Keratinocyte (primary cell): ENCODE data around the gene CDC42BPG. TPM values are rescaled to one million over a fixed set of nuclear protein-coding genes. Genes with fewer than 3 reads are reported as not detected.

Experiments used
- DNase-seq: peaks from one replicate; pipeline ENCODE4 v3.0.0-alpha.2; 2011; ENCODE audit warnings: low read depth, missing footprints, low spot score
- FAIRE-seq: peaks from 2 replicates; lab custom pipeline; 2011; peaks lifted over from hg19 to GRCh38; lab: Jason Lieb, UNC
- H2AFZ ChIP-seq: 2 replicates; pipeline ENCODE4 v1.6.0; 2012; ENCODE audit warnings: low read length, control low read depth, inconsistent platforms; ENCODE audit not compliant: control insufficient read depth
- H3K27ac ChIP-seq: 2 replicates; pipeline ENCODE4 v1.5.1; 2011; ENCODE audit warnings: low read length; ENCODE audit not compliant: control insufficient read depth, insufficient read depth
- H3K27me3 ChIP-seq: 3 replicates; pipeline ENCODE4 v1.6.0; 2011; ENCODE audit warnings: low read length; ENCODE audit not compliant: control insufficient read depth, insufficient read depth; ENCODE audit errors: extremely low read depth
- H3K36me3 ChIP-seq, 2 experiments: 2 replicates in 1 of 2; 3 replicates in 1 of 2; pipeline ENCODE4 v1.5.1; 2011; ENCODE audit warnings: low read length in 2 of 2, mild to moderate bottlenecking in 1 of 2; ENCODE audit not compliant: control insufficient read depth in 2 of 2, insufficient read depth in 2 of 2; ENCODE audit errors: extremely low read depth in 1 of 2
- H3K4me1 ChIP-seq: 3 replicates; pipeline ENCODE4 v1.5.1; 2011; ENCODE audit warnings: low read length; ENCODE audit not compliant: control insufficient read depth, insufficient read depth; ENCODE audit errors: extremely low read depth
- H3K4me2 ChIP-seq: 3 replicates; pipeline ENCODE4 v1.6.0; 2011; ENCODE audit warnings: low read depth, low read length; ENCODE audit not compliant: control insufficient read depth, insufficient read depth; ENCODE audit errors: extremely low read depth
- H3K4me3 ChIP-seq, 3 experiments: fragments of 200-600 bp in 1 of 3; sonication (generic) in 1 of 3; 2 replicates in 2 of 3; 3 replicates in 1 of 3; pipeline ENCODE4 v1.5.1; 2011 to 2016; ENCODE audit warnings: low read length in 3 of 3, mild to moderate bottlenecking in 3 of 3, control low read depth in 2 of 3, inconsistent platforms in 1 of 3, low read depth in 1 of 3, mixed read lengths in 1 of 3, mixed run types in 1 of 3, moderate library complexity in 1 of 3; ENCODE audit not compliant: control insufficient read depth in 2 of 3, insufficient read depth in 2 of 3; ENCODE audit errors: extremely low read depth in 1 of 3
- H3K79me2 ChIP-seq: 2 replicates; pipeline ENCODE4 v1.6.0; 2012; ENCODE audit warnings: low read length; ENCODE audit not compliant: control insufficient read depth, insufficient read depth
- H3K9ac ChIP-seq: 3 replicates; pipeline ENCODE4 v1.6.0; 2011; ENCODE audit warnings: low read length; ENCODE audit not compliant: control insufficient read depth, insufficient read depth; ENCODE audit errors: extremely low read depth
- H3K9me1 ChIP-seq: 3 replicates; pipeline ENCODE4 v1.6.0; 2011; ENCODE audit warnings: low read length; ENCODE audit not compliant: control insufficient read depth, insufficient read depth; ENCODE audit errors: extremely low read depth
- H3K9me3 ChIP-seq: 2 replicates; pipeline ENCODE4 v1.5.1; 2012; ENCODE audit warnings: low read depth, low read length; ENCODE audit not compliant: control insufficient read depth
- H4K20me1 ChIP-seq: 3 replicates; pipeline ENCODE4 v1.6.0; 2011; ENCODE audit warnings: low read length; ENCODE audit not compliant: control insufficient read depth, insufficient read depth; ENCODE audit errors: extremely low read depth
- CTCF ChIP-seq, 3 experiments: IDR thresholded peaks in 1 of 3; conservative IDR thresholded peaks in 1 of 3; optimal IDR thresholded peaks in 1 of 3; 2 replicates in 2 of 3; 3 replicates in 1 of 3; pipeline versions ENCODE3 to v1.5.1; 2011; ENCODE audit warnings: low read length in 3 of 3, mild to moderate bottlenecking in 3 of 3, moderate library complexity in 2 of 3, control low read depth in 1 of 3, inconsistent platforms in 1 of 3; ENCODE audit not compliant: insufficient read depth in 2 of 3; ENCODE audit errors: extremely low read depth in 1 of 3
- EZH2 ChIP-seq: IDR thresholded peaks from one replicate; pipeline ENCODE4 v1.6.1; 2012; ENCODE audit warnings: inconsistent platforms, mild to moderate bottlenecking, low read length, moderate library complexity
- dilution Hi-C: fragments of 300-500 bp; cut with MboI; formaldehyde crosslinking; loops from one replicate; pipeline ENCODE4 v1.7.0; 2020; ENCODE audit warnings: low sequenced_read_pairs; ENCODE audit not compliant: extremely low pct_ligation_motif_present
- polyA plus RNA-seq, 5 experiments: library from polyadenylated mRNA; depleted of rRNA in 3 of 5; stranded (reverse) in 3 of 5; stranded (forward) in 1 of 5; unstranded in 1 of 5; fragments of >200 nt; gene quantifications; 1 replicate in 1 of 5; 2 replicates in 3 of 5; 3 replicates in 1 of 5; pipeline versions ENCODE4 v1.2.1 to v1.2.3, GENCODE V29; 2011 to 2012; ENCODE audit warnings: missing spikeins in 2 of 5, low read depth in 1 of 5, low replicate concordance in 1 of 5

CDC42BPG gene
- polyA plus RNA-seq, 1 donor (not counting 4 experiments of a cell fraction or from before 2014, with no cell fraction given), result 2.5 TPM

GRCh38 chr11:64794526-64794925 is 49.9 kb downstream of the CDC42BPG start:
- Histone ChIP-seq H3K4me1 (no peaks in the 10 kb centered on the region), H3K9me3 (no peaks in the 10 kb centered on the region), H3K9me1 (peaks cover 2% of the 10 kb centered on the region), H3K27ac (no peak overlapping the region), H3K4me3 (no peak overlapping the region), H4K20me1 (no peaks in the 10 kb centered on the region), H3K27me3 (no peaks in the 10 kb centered on the region), H3K36me3 (peaks cover 0 to 5% of the 10 kb centered on the region in 2 experiments), H3K9ac (no peak overlapping the region), H2AFZ (no peak overlapping the region), H3K4me2 (no peak overlapping the region), H3K79me2 (no peaks in the 10 kb centered on the region)
- dilution Hi-C loops, result no loop called here
- TF ChIP-seq EZH2, result no peak
- TF ChIP-seq CTCF (optimal IDR thresholded peaks at IDR 0.05 in 1 of 3, IDR thresholded peaks at IDR 0.05 in 1 of 3, conservative IDR thresholded peaks at IDR 0.05 in 1 of 3; ENCODE audit: extremely low read depth in 1 of 3, insufficient read depth in 2 of 3, low read length in 3 of 3), result no peak
- FAIRE-seq, result no peak
- no peak for DNase-seq

GRCh38 chr11:64793271-64794160 is 50.9 kb downstream of the CDC42BPG start:
- Histone ChIP-seq H3K4me2 (no peak overlapping the region), H2AFZ (no peak overlapping the region), H3K4me3 (no peak overlapping the region), H3K27me3 (no peaks in the 10 kb centered on the region), H3K9me3 (no peaks in the 10 kb centered on the region), H3K9ac (no peak overlapping the region), H4K20me1 (no peaks in the 10 kb centered on the region), H3K79me2 (no peaks in the 10 kb centered on the region), H3K27ac (no peak overlapping the region), H3K9me1 (peaks cover 2% of the 10 kb centered on the region), H3K4me1 (no peaks in the 10 kb centered on the region), H3K36me3 (peaks cover 0 to 6% of the 10 kb centered on the region in 2 experiments)
- dilution Hi-C loops, result no loop called here
- TF ChIP-seq EZH2, result no peak
- no peak for TF ChIP-seq CTCF (optimal IDR thresholded peaks at IDR 0.05 in 1 of 3, IDR thresholded peaks at IDR 0.05 in 1 of 3, conservative IDR thresholded peaks at IDR 0.05 in 1 of 3; ENCODE audit: extremely low read depth in 1 of 3, insufficient read depth in 2 of 3, low read length in 3 of 3)
- no peak for DNase-seq
- FAIRE-seq, result no peak
